Measurements from ENCODE around the gene FAIM.

The FAIM gene

DNA sequence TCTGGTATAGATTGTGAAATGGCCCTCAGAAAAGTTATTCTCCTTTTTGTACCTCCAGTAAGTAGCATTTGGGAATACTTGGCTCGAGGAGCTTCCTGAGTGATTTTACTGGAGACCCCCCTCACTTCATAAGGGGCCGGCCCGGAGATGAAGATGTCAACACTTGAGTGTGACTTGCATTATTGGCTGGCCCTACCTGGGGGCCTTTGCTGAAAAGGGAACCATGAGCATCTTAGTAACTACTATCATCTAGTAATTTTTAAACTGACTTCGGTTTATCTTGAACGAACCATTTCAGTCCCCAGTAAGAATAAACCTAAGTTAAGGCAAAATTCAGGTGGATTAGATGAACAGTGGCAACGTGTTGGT is 1.3 kb downstream of the FAIM start:
- Histone ChIP-seq H3K27me3 (ENCODE audit: insufficient read depth, low read length) (peaks cover 27% of the 10 kb centered on the region; the same call in 1 of the 2 replicates), H3K36me3 (ENCODE audit: insufficient read depth, low read depth, low read length) (no peaks in the 10 kb centered on the region), H3K4me3 (ENCODE audit: low read length) (peak overlapping the region; percentile 89), H3K9ac (ENCODE audit: low read depth, low read length) (peak overlapping the region; percentile 87; the same call in 1 of the 2 replicates), H3K27ac (ENCODE audit: low read length) (no peak overlapping the region), H3K4me1 (ENCODE audit: insufficient read depth, low read length) (no peaks in the 10 kb centered on the region), H3K9me3 (ENCODE audit: insufficient read depth, low read depth, low read length) (no peaks in the 10 kb centered on the region)

DNA sequence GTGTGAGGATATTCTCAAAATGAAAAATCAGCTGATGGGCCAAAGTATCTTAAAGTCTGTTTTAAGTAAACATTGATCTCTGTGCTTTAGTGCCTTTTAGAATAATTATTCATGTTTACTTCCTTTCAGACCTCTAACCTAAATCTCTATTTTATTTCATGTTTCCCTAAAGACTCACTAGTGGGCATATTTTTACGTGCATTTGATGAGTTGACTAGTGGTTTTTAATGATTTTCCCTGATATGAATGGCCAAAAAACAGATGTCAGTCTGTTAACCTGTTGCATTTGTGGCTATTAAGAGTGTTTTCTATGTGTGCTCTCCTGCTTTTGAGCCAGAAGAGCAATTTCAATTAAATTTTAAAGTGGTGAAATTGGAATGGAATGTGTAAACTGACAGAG is 6.9 kb downstream of the FAIM start:
- Histone ChIP-seq H3K27ac (ENCODE audit: low read length) (no peak overlapping the region), H3K4me3 (ENCODE audit: low read length) (no peak overlapping the region), H3K9ac (ENCODE audit: low read depth, low read length) (no peak overlapping the region), H3K9me3 (ENCODE audit: insufficient read depth, low read depth, low read length) (no peaks in the 10 kb centered on the region), H3K4me1 (ENCODE audit: insufficient read depth, low read length) (no peaks in the 10 kb centered on the region), H3K36me3 (ENCODE audit: insufficient read depth, low read depth, low read length) (no peaks in the 10 kb centered on the region), H3K27me3 (ENCODE audit: insufficient read depth, low read length) (no peaks in the 10 kb centered on the region)

- Histone ChIP-seq H3K9ac (ENCODE audit: low read depth, low read length) (no peak overlapping the region), H3K27ac (ENCODE audit: low read length) (no peak overlapping the region), H3K4me3 (ENCODE audit: low read length) (no peak overlapping the region), H3K9me3 (ENCODE audit: insufficient read depth, low read depth, low read length) (no peaks in the 10 kb centered on the region), H3K36me3 (ENCODE audit: insufficient read depth, low read depth, low read length) (no peaks in the 10 kb centered on the region), H3K27me3 (ENCODE audit: insufficient read depth, low read length) (no peaks in the 10 kb centered on the region), H3K4me1 (ENCODE audit: insufficient read depth, low read length) (no peaks in the 10 kb centered on the region)
Measured at GRCh38 chr3:138620431-138620830, 11.9 kb downstream of the FAIM start.

GRCh38 chr3:138624518-138624917 is 15.9 kb downstream of the FAIM start:
- Histone ChIP-seq H3K36me3 (ENCODE audit: insufficient read depth, low read depth, low read length) (no peaks in the 10 kb centered on the region), H3K4me1 (ENCODE audit: insufficient read depth, low read length) (no peaks in the 10 kb centered on the region), H3K27me3 (ENCODE audit: insufficient read depth, low read length) (no peaks in the 10 kb centered on the region), H3K4me3 (ENCODE audit: low read length) (no peak overlapping the region), H3K27ac (ENCODE audit: low read length) (no peak overlapping the region), H3K9ac (ENCODE audit: low read depth, low read length) (no peak overlapping the region), H3K9me3 (ENCODE audit: insufficient read depth, low read depth, low read length) (no peaks in the 10 kb centered on the region)

- Histone ChIP-seq H3K9ac (ENCODE audit: low read depth, low read length) (no peak overlapping the region), H3K27ac (ENCODE audit: low read length) (no peak overlapping the region), H3K9me3 (ENCODE audit: insufficient read depth, low read depth, low read length) (no peaks in the 10 kb centered on the region), H3K36me3 (ENCODE audit: insufficient read depth, low read depth, low read length) (no peaks in the 10 kb centered on the region), H3K27me3 (ENCODE audit: insufficient read depth, low read length) (no peaks in the 10 kb centered on the region), H3K4me3 (ENCODE audit: low read length) (no peak overlapping the region), H3K4me1 (ENCODE audit: insufficient read depth, low read length) (no peaks in the 10 kb centered on the region)
Measured at GRCh38 chr3:138625707-138626365, 17.3 kb downstream of the FAIM start.

DNA sequence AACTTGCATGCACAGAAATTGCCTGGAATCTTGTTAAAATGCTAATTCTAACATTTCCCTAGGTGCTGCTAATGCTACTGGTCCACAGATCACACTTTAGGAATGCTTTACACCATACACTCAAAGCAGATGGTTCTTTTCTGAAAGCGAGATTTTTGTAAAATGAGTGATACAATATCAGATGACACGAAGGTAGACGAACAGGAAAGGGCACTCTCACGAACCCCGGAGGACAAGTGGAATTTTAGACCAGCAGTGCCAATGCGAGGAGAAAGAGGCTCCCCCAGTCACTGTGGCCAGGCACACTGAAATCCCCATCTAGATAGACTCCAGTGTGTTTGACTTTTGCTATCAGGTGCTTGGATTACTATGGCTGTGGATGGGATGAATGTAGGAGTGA is 21.0 kb downstream of the FAIM start:
- no peak overlapping the region for H3K4me3 ChIP-seq (ENCODE audit: low read length)

DNA sequence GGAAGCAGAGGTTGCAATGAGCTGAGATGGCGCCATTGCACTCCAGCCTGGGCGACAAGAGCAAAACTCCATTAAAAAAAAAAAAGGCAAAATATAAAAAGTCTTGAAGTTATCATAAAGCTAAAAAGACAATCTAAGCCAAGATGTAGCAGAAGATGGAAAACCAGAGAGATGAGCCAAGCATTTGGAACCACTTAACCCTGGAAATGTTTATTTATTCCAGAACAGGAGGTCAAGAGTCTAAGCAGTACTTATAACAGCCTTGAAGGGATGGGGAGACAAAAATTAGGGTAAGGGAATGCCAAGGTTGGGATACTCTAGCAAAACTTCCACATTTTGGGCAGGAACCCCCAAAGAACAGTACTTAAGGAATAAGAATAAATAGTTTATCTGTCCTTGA is 30.1 kb downstream of the FAIM start:
- no peak overlapping the region for H3K4me3 ChIP-seq (ENCODE audit: low read length)
- H3K27ac ChIP-seq (ENCODE audit: low read length), result no peak overlapping the region
- no peaks in the 10 kb centered on the region for H3K27me3 ChIP-seq (ENCODE audit: insufficient read depth, low read length)
- no peak overlapping the region for H3K9ac ChIP-seq (ENCODE audit: low read depth, low read length)
- H3K4me1 ChIP-seq (ENCODE audit: insufficient read depth, low read length), result no peaks in the 10 kb centered on the region
- peaks cover 22% of the 10 kb centered on the region for H3K9me3 ChIP-seq (ENCODE audit: insufficient read depth, low read depth, low read length)
- no peaks in the 10 kb centered on the region for H3K36me3 ChIP-seq (ENCODE audit: insufficient read depth, low read depth, low read length)

More for the DNA sequence above, 21.0 kb downstream of the FAIM start:
- Histone ChIP-seq H3K27me3 (ENCODE audit: insufficient read depth, low read length) (no peaks in the 10 kb centered on the region), H3K4me1 (ENCODE audit: insufficient read depth, low read length) (no peaks in the 10 kb centered on the region), H3K9me3 (ENCODE audit: insufficient read depth, low read depth, low read length) (no peaks in the 10 kb centered on the region), H3K36me3 (ENCODE audit: insufficient read depth, low read depth, low read length) (no peaks in the 10 kb centered on the region), H3K9ac (ENCODE audit: low read depth, low read length) (no peak overlapping the region), H3K27ac (ENCODE audit: low read length) (no peak overlapping the region)

DNA sequence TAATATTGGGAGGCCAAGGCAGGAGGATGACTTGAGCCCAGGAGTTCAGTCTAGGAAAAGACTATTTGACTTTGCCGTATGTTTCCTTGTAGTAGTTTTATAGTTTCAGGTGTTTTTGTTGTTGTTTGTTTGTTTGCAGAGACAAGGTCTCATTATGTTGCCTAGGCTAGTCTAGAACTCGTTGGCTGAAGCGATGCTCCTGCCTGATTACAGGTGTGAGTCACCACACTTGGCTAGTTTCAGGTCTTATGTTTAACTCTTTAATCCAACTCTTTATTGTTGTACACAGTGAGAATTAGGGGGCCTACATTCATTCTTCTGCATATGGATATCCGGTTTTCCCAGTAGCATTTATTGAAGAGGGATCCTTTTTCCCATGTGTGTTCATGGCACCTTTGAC is 32.0 kb downstream of the FAIM start:
- H3K4me1 ChIP-seq (ENCODE audit: insufficient read depth, low read length), result no peaks in the 10 kb centered on the region
- no peak overlapping the region for H3K4me3 ChIP-seq (ENCODE audit: low read length)
- H3K9me3 ChIP-seq (ENCODE audit: insufficient read depth, low read depth, low read length), result peaks cover 40% of the 10 kb centered on the region
- H3K36me3 ChIP-seq (ENCODE audit: insufficient read depth, low read depth, low read length), result no peaks in the 10 kb centered on the region
- no peak overlapping the region for H3K27ac ChIP-seq (ENCODE audit: low read length)
- H3K9ac ChIP-seq (ENCODE audit: low read depth, low read length), result no peak overlapping the region
- H3K27me3 ChIP-seq (ENCODE audit: insufficient read depth, low read length), result no peaks in the 10 kb centered on the region

DNA sequence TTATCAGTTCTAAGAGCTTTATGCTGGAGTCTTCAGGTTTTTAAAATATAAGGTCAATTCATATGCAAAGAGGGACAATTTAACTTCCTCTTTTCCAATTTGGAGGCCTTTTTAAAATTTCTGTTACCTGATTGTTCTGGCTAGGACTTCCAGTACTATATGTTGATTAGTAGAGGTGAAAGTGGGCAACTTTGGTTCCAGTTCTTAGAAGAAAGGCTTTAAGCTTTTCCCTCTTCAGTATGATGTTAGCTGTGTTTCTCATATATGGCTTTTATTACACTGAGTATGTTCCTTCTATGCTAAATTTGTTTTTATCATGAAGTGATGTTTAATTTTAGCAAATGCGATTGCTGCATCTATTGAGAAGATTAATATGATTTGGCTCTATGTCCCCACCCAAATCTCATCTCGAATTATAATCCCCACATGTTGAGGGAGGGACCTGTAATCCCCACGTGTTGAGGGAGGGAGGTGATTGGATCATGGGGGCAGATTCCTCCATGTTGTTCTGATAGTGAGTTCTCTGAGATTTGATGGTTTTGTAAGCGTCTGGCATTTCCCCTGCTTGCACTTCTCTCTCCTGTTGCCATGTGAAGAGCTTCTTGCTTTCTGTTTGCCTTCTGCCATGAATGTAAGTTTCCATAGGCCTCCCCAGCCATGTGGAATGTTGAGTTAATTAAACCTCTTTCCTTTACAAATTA is 33.8 kb downstream of the FAIM start:
- H3K27ac ChIP-seq (ENCODE audit: low read length), result no peak overlapping the region
- H3K9ac ChIP-seq (ENCODE audit: low read depth, low read length), result no peak overlapping the region
- H3K9me3 ChIP-seq (ENCODE audit: insufficient read depth, low read depth, low read length), result peaks cover 53% of the 10 kb centered on the region
- H3K4me1 ChIP-seq (ENCODE audit: insufficient read depth, low read length), result no peaks in the 10 kb centered on the region
- H3K4me3 ChIP-seq (ENCODE audit: low read length), result no peak overlapping the region
- H3K36me3 ChIP-seq (ENCODE audit: insufficient read depth, low read depth, low read length), result no peaks in the 10 kb centered on the region
- H3K27me3 ChIP-seq (ENCODE audit: insufficient read depth, low read length), result no peaks in the 10 kb centered on the region

DNA sequence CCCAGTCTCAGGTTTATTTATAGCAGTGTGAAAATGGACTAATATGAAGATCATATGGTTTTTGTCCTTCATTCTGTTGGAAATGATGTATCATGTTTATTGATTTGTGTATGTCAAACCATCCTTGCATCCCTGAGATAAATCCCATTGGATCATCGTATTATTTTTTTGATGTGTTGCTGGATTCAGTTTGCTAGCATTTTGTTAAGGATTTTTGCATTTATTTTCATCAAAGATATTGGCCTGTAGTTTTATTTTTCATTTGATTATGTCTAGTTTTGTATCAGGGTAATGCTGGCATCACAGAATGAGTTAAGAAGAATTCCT is 34.3 kb downstream of the FAIM start:
- no peak overlapping the region for H3K4me3 ChIP-seq (ENCODE audit: low read length)

DNA sequence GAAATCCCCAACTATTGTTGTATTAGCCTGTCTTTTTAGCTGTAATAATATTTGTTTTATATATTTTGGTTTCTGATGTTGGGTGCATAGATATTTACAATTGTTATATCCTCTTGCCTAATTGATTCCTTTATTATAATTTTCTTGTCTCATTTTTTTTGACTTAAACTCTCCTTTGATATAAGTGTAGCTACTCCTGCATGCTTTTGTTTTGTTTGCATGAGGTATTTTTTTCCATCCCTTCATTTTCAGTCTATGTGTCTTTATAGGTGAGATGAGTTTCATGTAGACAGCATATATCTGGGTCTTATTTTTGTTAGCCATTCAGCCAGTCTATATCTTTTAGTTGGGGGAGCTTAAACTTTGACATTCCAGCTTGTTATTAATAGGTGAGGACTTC is 37.4 kb downstream of the FAIM start:
- Histone ChIP-seq H3K4me1 (ENCODE audit: insufficient read depth, low read length) (no peaks in the 10 kb centered on the region), H3K27ac (ENCODE audit: low read length) (no peak overlapping the region), H3K4me3 (ENCODE audit: low read length) (no peak overlapping the region), H3K9ac (ENCODE audit: low read depth, low read length) (no peak overlapping the region), H3K36me3 (ENCODE audit: insufficient read depth, low read depth, low read length) (peaks cover 19% of the 10 kb centered on the region), H3K9me3 (ENCODE audit: insufficient read depth, low read depth, low read length) (peaks cover 75% of the 10 kb centered on the region), H3K27me3 (ENCODE audit: insufficient read depth, low read length) (no peaks in the 10 kb centered on the region)

More for the DNA sequence above, 34.3 kb downstream of the FAIM start:
- Histone ChIP-seq H3K27ac (ENCODE audit: low read length) (no peak overlapping the region), H3K27me3 (ENCODE audit: insufficient read depth, low read length) (no peaks in the 10 kb centered on the region), H3K36me3 (ENCODE audit: insufficient read depth, low read depth, low read length) (no peaks in the 10 kb centered on the region), H3K9me3 (ENCODE audit: insufficient read depth, low read depth, low read length) (peaks cover 53% of the 10 kb centered on the region), H3K9ac (ENCODE audit: low read depth, low read length) (no peak overlapping the region), H3K4me1 (ENCODE audit: insufficient read depth, low read length) (no peaks in the 10 kb centered on the region)

- H3K9me3 ChIP-seq (ENCODE audit: insufficient read depth, low read depth, low read length), result peaks cover 73% of the 10 kb centered on the region
- H3K4me3 ChIP-seq (ENCODE audit: low read length), result no peak overlapping the region
- no peaks in the 10 kb centered on the region for H3K4me1 ChIP-seq (ENCODE audit: insufficient read depth, low read length)
- no peaks in the 10 kb centered on the region for H3K27me3 ChIP-seq (ENCODE audit: insufficient read depth, low read length)
- peaks cover 19% of the 10 kb centered on the region for H3K36me3 ChIP-seq (ENCODE audit: insufficient read depth, low read depth, low read length)
- H3K9ac ChIP-seq (ENCODE audit: low read depth, low read length), result no peak overlapping the region
- H3K27ac ChIP-seq (ENCODE audit: low read length), result no peak overlapping the region
Measured at GRCh38 chr3:138646513-138646912, 37.9 kb downstream of the FAIM start.

Measured in iPS-20b (cell line).